GM20431 (cell line): ENCODE results near the gene KRT74.

ENCODE experiments used
- in situ Hi-C: fragments of 300-500 bp; cut with MseI, MboI; formaldehyde crosslinking; loops from one replicate; pipeline ENCODE4 v1.15.0; 2020; ENCODE audit warnings: low sequenced_read_pairs; ENCODE audit not compliant: unreplicated experiment

KRT74 gene

GRCh38 chr12:52526511-52526951, 47.1 kb downstream of the KRT74 start:
- in situ Hi-C loops, result no loop called here

- in situ Hi-C loops, result no loop called here
Measured at GRCh38 chr12:52525661-52526499, 47.8 kb downstream of the KRT74 start.

- in situ Hi-C loops, result no loop called here
Measured at GRCh38 chr12:52524898-52525591, 48.6 kb downstream of the KRT74 start.

- in situ Hi-C loops, result no loop called here
Measured at GRCh38 chr12:52524241-52524897, 49.3 kb downstream of the KRT74 start.

- in situ Hi-C loops, result no loop called here
Measured at GRCh38 chr12:52523824-52524223, 49.8 kb downstream of the KRT74 start.

- in situ Hi-C loops, result no loop called here
Measured at GRCh38 chr12:52522346-52523011, 51.2 kb downstream of the KRT74 start.

- in situ Hi-C loops, result no loop called here
Measured at GRCh38 chr12:52521568-52522266, 51.9 kb downstream of the KRT74 start.

GRCh38 chr12:52521175-52521567, 52.5 kb downstream of the KRT74 start:
- in situ Hi-C loops, result no loop called here

GRCh38 chr12:52519826-52520662, 53.6 kb downstream of the KRT74 start, which contains the start of gene KRT5:
KRT5 (minus strand) TSS chr12:52520394; CDS start chr12:52520296, 98 bp downstream.
- in situ Hi-C loops, result no loop called here

GRCh38 chr12:52519387-52519703, 54.3 kb downstream of the KRT74 start:
- in situ Hi-C loops, result no loop called here

GRCh38 chr12:52518574-52519386, 54.9 kb downstream of the KRT74 start:
- in situ Hi-C loops, result no loop called here

GRCh38 chr12:52517888-52518287, 55.8 kb downstream of the KRT74 start:
- in situ Hi-C loops, result no loop called here

- in situ Hi-C loops, result no loop called here
Measured at GRCh38 chr12:52517005-52517835, 56.4 kb downstream of the KRT74 start.

- in situ Hi-C loops, result no loop called here
Measured at GRCh38 chr12:52515927-52516831, 57.5 kb downstream of the KRT74 start.
